Embryonic facial prominence (tissue), 1 donor: ENCODE data around the gene EGFR.
"Not testable (repeated sequence)": the region's sequence is repeated elsewhere in the genome, so short reads cannot be mapped to it uniquely, and the experiment has no call there.

ENCODE experiments used
- DNase-seq: peaks from one replicate; pipeline ENCODE4 v3.0.0-alpha.2; 2016; ENCODE audit errors: extremely low spot score

The EGFR gene

DNA sequence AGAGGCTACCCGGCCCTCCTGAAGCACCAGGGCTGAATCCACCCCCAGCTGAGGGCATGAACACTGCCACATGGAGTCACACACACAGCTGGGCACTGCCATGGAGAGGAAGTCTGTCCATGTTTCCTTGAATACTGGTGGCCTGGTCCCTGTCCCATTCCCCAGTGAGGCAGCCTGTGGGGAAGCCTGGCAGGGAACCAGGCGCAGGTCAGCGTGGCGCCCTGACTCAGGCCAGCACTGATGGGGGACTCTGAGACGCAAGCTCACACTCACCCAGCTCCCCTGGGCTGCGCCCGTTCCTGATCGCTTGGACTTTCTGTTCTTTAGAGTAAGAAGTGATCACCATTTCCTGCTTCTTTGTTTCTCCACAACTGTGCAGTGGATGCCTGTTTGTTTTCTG lies 128.3 kb downstream of the EGFR start:
- DNase-seq = no peak

DNA sequence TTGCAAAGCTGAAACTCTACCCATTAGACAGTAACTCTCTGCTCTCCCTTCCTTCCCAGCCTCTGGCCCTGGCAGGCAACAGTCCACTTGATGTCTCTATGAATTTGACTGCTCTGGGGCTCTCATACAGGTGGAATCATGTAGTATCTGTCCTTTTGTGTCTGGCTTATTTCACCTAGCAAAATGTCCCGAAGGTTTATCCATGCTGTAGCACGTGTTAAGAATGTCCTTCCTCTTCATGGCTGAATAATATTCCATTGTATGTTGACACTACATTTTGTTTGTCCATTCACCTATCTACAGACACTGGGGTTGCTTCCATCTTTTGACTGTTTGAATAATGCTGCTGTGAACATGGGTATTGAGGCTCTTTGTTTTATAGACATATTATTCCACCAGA lies 128.9 kb downstream of the EGFR start:
- no peak for DNase-seq

DNA sequence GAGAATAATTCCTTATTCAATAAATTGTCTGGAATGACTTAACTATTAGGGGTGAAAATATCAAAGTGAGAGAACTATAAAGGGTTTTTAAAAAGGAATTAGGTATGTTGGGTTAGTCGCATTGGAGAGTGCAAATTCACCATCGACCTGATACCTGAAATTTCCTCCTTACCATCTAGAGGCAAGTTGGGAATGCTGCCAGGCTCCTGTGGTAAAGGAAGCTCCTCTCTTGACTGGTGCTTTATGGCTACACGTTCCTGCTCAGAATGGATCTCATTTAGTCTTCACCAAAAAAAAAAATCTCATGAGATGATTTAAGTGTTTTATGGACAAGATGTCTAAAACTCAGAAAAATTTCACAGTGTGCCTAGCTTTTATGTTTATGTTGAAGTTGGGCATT lies 129.8 kb downstream of the EGFR start:
- no peak for DNase-seq

DNA sequence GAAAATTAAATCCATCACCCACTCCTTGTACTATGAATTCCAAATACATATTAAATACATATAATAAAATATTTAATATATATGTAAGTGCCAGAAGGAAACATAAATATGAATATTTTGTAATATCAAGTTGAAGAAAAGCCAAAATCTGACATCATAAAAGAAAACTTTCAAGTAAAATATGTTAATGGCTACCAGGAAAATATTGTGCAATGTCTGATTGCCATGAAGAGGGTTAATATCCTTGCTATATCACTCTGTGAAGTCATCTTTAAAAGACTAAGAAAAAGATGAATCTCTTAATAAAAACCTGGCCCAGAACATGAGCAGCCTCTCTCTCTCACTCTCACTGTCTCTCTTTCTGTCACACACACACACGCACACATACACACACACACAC lies 130.2 kb downstream of the EGFR start:
- DNase-seq = no peak

DNA sequence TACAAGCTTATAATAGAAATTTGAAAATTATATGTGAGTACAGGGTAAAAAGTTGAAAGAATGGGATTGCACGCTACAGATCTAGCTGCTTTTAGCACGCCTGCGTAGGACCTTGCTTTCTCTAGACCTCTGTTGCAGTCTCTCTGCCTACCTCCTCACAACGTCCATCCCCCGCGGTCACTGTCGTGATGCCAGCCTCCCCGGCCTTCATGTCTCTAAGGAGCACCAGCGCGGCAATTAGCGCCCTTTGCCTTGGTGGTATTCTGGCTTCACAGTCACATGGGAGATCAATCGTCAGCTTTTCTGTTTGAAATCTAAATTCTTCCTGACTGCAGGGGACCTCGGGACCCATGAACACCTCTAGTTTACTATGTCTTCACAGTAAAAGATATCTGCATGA lies 131.3 kb downstream of the EGFR start:
- DNase-seq = no peak

DNA sequence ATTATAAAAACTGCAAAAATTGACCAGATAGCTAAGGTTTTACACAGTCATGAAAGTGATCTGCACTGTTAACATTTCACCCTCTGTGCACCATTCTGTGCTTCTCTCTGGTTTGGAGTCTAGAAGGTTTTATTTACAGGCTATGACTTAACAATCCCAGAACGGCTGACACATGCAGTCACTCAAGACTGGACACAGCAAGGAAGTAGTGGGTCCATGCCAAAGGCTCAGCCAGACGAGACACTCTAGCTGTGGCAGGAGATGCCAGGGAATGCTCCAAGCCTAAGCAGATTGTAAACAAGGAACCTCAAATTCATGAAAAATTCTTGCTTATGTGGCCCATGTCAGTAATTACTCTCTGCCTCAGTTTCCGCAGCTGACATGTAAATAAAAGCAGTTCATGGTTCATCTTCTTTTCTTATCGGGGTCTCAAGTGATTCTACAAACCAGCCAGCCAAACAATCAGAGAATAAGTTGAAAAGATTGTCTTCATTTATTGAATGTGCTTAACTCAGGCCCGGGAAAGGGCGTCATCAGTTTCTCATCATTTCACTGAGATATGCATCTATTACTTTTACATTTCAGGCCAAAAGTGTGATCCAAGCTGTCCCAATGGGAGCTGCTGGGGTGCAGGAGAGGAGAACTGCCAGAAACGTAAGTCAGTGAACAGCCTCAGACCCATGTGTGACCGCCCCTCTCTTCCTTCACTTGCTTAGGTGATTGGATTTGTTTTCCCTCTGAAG lies 132.1 kb downstream of the EGFR start:
- no peak for DNase-seq

DNA sequence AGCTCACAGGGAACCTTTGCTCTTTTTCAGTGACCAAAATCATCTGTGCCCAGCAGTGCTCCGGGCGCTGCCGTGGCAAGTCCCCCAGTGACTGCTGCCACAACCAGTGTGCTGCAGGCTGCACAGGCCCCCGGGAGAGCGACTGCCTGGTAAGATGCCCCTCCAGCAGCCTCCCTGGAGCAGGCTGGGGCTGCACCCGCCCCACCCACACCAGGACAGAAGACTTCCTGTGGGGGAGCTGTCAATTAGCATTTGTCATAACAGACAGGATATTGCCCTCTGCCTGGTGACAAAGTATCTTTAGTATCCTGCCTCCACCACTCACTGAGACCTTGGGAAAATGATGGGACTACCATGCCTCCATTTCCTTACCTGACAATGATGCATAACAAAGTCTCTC lies 133.7 kb downstream of the EGFR start:
- DNase-seq = no peak

DNA sequence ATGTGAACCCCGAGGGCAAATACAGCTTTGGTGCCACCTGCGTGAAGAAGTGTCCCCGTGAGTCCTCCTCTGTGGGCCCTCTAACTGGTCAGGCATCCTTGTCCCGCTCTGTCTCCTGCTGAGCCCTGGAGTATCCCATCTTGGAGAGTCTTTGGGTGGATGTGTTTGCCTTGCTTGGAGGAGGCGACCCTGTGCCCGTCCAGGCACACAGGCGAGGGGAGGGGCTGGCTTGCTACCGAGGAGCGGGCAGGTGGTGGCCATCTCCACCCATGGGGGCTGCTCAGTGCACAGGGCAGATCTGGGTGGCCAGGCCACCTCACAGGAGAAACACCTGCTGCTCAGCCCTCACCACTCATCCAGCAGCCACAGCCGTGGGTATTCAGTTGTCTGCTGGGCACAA lies 135.3 kb downstream of the EGFR start:
- DNase-seq = no peak

DNA sequence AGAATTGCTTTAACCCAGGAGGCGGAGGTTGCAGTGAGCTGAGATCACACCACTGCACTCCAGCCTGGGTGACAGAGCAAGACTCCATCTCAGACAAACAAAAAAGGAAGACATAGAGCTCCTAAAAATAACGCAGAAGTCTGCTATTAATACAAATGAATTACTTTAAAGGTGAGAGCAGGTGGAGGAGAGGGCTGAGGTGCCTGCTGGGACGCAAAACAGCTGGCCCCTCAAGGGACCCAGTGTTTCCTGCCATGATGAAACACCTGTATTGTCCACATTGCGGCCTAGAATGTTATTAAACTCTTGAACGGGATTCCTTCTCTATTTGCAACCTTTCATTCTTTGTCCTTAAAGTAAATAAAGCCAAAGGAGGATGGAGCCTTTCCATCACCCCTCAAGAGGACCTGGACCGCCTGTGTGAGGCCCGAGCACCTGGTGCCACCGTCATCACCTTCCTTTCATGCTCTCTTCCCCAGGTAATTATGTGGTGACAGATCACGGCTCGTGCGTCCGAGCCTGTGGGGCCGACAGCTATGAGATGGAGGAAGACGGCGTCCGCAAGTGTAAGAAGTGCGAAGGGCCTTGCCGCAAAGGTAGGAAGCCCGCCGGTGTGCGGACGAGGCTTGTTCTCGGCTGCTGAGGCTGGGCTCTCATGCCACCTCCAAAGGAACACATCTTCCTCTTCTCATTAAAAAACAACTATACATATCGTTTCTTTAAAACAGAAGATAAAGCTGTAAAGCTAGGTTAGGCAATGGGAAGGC lies 136.7 kb downstream of the EGFR start:
- no peak for DNase-seq

DNA sequence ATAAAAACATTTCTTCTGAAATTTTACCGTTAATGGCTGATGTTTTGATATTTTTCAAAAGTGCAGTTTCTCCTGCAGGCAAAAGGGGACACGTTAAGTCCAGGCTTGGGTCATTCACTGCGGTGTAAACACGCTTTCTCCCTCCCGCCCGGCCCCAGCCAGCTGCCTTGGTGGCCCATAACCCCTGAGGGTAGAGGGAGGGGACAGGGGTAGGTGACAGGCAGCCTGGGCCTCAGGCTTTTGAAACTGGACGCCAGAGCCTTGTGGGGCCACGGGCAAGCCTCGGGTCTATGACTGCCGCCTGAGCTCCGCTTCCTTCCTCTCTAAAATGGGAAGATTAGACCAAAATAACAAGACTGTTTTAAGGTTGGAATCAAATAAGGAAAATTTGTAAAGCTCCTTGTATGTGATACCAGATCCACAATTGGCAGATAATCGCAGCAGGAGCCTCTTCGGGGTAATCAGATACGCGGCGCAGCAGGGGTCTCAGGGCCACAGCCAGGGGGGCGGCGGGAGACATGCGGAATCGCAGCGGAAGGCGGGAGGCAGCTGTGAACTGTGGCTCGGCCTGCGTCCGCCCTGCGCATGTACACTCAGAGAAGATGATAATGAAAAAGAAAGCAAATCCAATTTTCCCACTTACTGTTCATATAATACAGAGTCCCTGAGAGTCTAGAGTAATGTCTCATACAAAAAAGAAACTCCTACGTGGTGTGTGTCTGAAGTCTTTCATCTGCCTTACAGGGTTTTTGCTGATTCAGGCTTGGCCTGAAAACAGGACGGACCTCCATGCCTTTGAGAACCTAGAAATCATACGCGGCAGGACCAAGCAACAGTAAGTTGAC lies 138.3 kb downstream of the EGFR start:
- DNase-seq = no peak

DNA sequence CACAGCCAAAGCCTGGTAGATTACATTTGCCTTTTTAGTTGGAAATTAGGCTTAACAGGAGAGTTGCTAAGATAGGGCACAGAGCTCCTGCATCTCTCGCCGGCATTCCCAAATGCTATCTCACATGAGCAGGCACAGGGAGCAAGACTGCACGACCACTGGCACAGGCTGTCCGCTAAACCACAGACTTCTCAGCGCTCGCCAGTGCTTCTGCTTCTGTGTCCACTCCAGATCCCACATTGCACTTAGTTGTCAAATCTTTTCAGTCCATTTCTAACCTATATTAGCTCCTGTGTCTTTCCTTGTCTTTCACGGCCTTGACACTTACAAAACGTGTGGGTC lies 138.9 kb downstream of the EGFR start:
- no peak for DNase-seq

DNA sequence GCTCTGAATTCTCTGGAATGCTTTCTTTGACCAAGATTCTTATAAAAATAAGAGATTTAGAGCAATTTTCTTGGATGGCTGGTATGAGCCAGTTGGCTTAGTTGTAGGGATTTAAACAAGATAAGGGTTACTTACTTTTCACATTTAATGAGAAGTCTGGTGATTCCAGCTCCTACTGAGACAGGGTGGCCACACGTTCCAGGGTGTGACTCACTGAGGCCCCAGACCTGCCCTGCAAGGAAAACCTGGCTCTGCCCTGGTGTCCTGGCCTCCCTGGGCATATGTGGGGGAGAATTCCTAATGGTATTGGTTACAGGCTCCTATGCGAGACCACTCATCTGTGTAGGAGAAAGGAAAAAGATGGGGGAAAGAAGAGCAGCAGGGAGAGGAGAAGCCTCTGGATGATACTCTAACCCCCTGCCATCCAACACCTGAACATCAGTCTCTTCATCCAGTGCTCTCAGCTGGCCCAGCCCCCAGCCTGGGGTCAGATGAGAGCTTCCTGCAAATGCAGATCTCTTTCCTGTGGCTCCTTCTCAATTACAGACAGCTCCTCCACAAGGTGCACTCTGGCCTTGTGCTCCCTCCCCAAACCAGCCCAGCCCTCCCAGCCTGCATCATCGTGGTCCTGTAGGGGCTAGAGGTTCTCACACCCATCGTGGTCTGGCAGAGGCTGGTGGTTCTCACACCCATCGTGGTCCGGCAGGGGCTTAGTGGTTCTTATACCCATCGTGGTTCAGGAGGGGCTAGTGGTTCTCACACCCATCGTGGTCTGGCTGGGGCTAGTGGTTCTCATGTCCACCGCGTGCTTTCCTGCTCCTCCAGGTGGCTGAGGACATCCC lies 139.9 kb downstream of the EGFR start:
- DNase-seq = no peak

DNA sequence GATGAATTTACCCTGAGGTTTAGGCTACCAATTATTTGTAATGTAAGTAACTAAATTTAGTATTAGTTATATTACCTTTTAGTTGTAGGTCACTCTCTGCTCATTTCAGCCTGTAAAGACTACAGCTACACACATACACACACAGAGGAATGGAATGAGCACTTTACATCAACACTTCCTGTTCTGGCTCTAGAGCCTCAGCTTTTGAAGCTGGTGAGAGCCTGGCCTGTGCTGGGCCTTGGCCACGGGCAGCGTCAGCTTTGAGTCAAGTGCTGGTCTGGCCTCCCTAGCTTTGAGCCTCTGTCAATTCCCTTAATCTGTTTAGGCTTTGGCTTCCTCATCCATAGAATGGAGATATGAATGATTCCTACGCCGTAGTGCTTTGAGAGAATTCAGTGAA lies 141.7 kb downstream of the EGFR start:
- no peak for DNase-seq

DNA sequence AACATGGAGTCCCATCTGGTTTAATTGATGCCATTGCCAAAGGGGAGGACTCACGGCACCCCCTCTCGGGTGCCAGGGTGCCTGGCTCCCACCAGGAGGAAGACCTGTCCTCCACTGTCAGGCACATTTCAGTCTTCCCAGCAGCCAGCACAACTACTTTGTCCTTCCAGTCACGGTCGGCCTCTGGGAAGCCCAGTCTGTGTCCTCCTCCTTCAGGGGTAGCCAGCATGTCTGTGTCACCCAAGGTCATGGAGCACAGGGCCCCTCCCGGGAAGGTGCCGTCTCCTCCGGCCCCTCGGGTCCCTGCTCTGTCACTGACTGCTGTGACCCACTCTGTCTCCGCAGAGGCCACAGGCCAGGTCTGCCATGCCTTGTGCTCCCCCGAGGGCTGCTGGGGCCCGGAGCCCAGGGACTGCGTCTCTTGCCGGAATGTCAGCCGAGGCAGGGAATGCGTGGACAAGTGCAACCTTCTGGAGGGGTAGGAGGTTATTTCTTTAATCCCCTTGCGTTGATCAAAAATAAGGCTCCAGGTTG lies 142.4 kb downstream of the EGFR start:
- DNase-seq = no peak

DNA sequence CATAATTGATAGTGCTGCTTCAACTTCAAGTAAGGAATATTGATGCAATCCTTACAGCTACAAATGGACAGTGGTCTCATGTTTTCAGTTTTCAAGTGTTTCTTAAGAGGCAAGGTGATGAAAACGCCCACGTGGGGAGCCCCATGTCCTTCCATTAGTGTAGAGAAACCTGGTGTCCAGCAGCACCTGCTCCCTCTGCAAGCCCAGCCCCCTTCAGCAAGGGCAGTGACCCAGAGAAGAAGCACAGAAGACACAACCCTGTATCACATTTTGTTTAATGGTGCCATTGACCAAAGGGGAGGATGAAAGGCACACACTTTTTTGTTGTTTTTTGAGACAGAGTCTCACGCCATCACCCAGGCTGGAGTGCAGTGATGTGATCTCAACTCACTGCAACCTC lies 143.7 kb downstream of the EGFR start:
- no peak for DNase-seq

DNA sequence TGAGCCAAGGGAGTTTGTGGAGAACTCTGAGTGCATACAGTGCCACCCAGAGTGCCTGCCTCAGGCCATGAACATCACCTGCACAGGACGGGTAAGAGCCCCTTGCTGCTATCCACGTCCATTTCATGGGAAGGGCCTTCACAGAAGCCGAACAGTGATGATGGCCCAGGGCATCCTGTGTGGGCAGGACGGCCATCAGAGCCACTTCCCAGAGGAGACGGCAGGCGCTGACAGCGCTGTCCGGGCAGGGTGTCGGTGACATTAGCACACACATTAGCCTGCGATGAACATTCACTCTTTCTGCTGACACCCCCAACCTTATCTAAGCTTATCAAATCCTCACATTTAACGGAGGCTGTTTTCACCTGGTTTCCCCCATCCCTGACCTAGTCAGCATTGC lies 144.9 kb downstream of the EGFR start:
- DNase-seq = no peak

DNA sequence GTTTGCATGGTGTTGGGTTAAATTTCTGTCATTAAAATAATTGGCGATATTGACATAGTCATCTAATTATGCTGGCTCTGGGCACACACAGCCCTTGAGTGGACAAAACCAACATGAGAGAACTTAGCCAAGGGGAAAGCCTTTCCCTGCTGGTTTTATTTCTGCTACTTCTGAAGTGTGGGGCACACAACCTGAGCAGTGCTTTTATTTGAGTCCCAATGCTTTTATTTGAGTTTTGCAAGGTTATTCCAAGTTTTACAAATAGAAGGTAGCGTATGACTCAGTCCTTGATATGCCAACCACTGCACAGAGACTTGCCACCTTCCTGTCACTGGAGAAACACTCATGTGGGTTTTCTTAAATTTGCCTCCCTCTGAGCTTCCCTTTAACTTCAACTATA lies 145.7 kb downstream of the EGFR start:
- no peak for DNase-seq

DNA sequence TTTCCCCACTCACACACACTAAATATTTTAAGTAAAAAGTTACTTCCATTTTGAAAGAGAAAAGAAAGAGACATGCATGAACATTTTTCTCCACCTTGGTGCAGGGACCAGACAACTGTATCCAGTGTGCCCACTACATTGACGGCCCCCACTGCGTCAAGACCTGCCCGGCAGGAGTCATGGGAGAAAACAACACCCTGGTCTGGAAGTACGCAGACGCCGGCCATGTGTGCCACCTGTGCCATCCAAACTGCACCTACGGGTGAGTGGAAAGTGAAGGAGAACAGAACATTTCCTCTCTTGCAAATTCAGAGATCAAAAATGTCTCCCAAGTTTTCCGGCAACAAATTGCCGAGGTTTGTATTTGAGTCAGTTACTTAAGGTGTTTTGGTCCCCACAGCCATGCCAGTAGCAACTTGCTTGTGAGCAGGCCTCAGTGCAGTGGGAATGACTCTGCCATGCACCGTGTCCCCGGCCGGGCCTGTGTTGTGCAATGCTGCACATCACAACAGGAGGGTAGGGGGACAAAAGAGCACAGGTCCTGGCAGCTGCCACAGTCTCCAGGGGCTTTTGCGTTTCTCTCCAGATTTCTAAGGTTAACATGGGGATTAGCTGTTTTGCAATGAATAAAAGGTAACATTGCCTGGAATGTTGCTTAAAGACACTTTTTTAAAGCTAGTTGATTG lies 146.5 kb downstream of the EGFR start:
- no peak for DNase-seq

DNA sequence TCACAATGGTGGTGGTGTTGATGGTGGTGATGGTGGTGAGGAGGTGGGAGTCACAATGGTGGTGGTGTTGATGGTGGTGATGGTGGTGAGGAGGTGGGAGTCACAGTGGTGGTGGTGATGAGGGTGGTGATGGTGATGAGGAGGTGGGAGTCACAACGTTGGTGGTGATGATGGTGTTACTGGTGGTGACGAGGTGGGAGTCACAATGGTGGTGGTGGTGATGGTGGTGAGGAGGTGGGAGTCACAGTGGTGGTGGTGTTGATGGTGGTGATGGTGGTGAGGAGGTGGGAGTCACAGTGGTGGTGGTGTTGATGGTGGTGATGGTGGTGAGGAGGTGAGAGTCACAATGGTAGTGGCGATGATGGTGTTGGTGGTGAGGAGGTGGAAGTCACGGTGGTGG lies 148.5 kb downstream of the EGFR start:
- not testable (repeated sequence) for DNase-seq

DNA sequence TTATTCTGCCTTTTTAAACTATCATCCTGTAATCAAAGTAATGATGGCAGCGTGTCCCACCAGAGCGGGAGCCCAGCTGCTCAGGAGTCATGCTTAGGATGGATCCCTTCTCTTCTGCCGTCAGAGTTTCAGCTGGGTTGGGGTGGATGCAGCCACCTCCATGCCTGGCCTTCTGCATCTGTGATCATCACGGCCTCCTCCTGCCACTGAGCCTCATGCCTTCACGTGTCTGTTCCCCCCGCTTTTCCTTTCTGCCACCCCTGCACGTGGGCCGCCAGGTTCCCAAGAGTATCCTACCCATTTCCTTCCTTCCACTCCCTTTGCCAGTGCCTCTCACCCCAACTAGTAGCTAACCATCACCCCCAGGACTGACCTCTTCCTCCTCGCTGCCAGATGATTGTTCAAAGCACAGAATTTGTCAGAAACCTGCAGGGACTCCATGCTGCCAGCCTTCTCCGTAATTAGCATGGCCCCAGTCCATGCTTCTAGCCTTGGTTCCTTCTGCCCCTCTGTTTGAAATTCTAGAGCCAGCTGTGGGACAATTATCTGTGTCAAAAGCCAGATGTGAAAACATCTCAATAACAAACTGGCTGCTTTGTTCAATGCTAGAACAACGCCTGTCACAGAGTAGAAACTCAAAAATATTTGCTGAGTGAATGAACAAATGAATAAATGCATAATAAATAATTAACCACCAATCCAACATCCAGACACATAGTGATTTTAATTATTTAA lies 151.7 kb downstream of the EGFR start:
- DNase-seq = no peak
